Measurements from ENCODE around the gene FPGS. TPM values are rescaled to one million over a fixed set of nuclear protein-coding genes. Genes with fewer than 3 reads are reported as not detected.
A peak's percentile ranks its signal among the peaks of the same experiment; 100 is the strongest.
"Not testable (repeated sequence)": the region's sequence is repeated elsewhere in the genome, so short reads cannot be mapped to it uniquely, and the experiment has no call there.

FPGS gene
- total RNA-seq, 1 donor from 2014 or later, result 55.4 TPM

DNA sequence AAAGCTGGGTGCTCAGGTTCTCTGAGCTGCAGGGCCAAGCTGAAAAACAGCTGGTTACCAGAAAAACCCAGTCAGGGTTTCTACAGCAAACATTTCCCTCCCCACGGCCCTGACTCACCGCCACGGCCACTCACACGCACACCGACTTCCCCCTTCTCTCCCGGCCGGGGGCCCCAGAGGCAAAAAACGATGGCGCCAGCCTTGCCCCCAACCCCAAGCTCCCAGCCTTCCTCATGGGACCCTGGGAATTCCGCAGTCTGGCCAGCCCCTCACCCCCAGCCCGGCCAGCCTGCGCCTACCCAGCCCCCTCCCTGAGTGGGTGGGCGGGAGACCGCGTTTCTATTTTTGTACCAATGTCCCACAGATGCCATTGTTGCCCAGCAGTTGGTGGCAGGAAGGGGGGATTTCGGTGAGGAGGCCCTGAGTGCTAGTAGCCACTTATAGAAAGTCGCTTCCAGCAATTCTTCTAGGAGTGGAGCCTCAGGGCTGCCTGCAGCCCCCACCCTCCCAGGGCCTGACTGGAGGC is 33.4 kb downstream of the FPGS start:
- peaks cover 100% of the 10 kb centered on the region for H3K4me1 ChIP-seq
- H3K4me3 ChIP-seq, result peak overlapping the region; percentile 19
- no peaks in the 10 kb centered on the region for H3K27me3 ChIP-seq (ENCODE audit: low read depth)
- intact Hi-C loops (cut with DNase I), result no loop called here
- peak overlapping the region; percentile 86 for H3K27ac ChIP-seq
- H3K9me3 ChIP-seq, result no peaks in the 10 kb centered on the region
- peak; percentile 47 to 53 for ATAC-seq
- DNase-seq, result peak; percentile 77
- H3K36me3 ChIP-seq, result peaks cover 30% of the 10 kb centered on the region
- TF ChIP-seq, protein P1, sequence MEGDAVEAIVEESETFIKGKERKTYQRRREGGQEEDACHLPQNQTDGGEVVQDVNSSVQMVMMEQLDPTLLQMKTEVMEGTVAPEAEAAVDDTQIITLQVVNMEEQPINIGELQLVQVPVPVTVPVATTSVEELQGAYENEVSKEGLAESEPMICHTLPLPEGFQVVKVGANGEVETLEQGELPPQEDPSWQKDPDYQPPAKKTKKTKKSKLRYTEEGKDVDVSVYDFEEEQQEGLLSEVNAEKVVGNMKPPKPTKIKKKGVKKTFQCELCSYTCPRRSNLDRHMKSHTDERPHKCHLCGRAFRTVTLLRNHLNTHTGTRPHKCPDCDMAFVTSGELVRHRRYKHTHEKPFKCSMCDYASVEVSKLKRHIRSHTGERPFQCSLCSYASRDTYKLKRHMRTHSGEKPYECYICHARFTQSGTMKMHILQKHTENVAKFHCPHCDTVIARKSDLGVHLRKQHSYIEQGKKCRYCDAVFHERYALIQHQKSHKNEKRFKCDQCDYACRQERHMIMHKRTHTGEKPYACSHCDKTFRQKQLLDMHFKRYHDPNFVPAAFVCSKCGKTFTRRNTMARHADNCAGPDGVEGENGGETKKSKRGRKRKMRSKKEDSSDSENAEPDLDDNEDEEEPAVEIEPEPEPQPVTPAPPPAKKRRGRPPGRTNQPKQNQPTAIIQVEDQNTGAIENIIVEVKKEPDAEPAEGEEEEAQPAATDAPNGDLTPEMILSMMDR (IDR thresholded peaks at IDR 0.05), result no peak

- peaks cover 33% of the 10 kb centered on the region for H3K36me3 ChIP-seq
- intact Hi-C loops (cut with DNase I); DNase-seq; H3K27me3 ChIP-seq (ENCODE audit: low read depth); H3K9me3 ChIP-seq; ATAC-seq: not testable (repeated sequence)
- peaks cover 100% of the 10 kb centered on the region for H3K4me1 ChIP-seq
- peak overlapping the region; percentile 86 for H3K27ac ChIP-seq
- H3K4me3 ChIP-seq, result peak overlapping the region; percentile 19
These were observed 33.9 kb downstream of the FPGS start for GRCh38 chr9:127836561-127836960.

DNA sequence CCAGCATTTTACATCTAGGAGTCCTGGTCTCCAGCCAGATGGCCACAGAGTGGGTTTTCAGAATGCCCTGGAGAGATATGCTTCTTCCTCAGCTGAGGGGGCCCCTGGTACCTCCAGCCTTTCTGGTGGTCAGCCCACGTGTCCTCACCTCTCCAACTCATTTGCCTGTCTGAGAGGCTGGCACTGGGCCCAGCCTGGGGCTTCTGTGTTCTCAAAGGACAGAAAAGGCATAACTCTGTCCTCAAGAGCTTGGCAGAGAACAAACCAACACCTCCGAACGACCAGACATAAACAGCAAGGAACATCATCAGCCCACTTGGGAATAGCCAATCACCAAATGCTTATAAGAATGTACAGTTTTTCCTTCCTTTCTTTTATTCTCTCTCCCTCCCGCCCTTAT is 34.7 kb downstream of the FPGS start:
- Histone ChIP-seq H3K27me3 (ENCODE audit: low read depth) (no peaks in the 10 kb centered on the region), H3K4me3 (no peak overlapping the region), H3K4me1 (peaks cover 95% of the 10 kb centered on the region), H3K27ac (peak overlapping the region; percentile 86), H3K36me3 (peaks cover 41% of the 10 kb centered on the region), H3K9me3 (no peaks in the 10 kb centered on the region)
- intact Hi-C loops (cut with DNase I), result no loop called here
- TF ChIP-seq, protein P1 (IDR thresholded peaks at IDR 0.05), result no peak
- no peak for ATAC-seq
- DNase-seq, result no peak

- H3K27me3 ChIP-seq (ENCODE audit: low read depth), result no peaks in the 10 kb centered on the region
- no peaks in the 10 kb centered on the region for H3K9me3 ChIP-seq
- TF ChIP-seq, protein P1 (IDR thresholded peaks at IDR 0.05), result no peak
- peak overlapping the region; percentile 10 for H3K4me3 ChIP-seq
- DNase-seq (peak; percentile 82), ATAC-seq (peak; percentile 81 to 85)
- intact Hi-C loops (cut with DNase I), result no loop called here
- peaks cover 91% of the 10 kb centered on the region for H3K4me1 ChIP-seq
- peak overlapping the region; percentile 86 for H3K27ac ChIP-seq
- H3K36me3 ChIP-seq, result peaks cover 51% of the 10 kb centered on the region
These were observed 35.8 kb downstream of the FPGS start for GRCh38 chr9:127838375-127839078.

DNA sequence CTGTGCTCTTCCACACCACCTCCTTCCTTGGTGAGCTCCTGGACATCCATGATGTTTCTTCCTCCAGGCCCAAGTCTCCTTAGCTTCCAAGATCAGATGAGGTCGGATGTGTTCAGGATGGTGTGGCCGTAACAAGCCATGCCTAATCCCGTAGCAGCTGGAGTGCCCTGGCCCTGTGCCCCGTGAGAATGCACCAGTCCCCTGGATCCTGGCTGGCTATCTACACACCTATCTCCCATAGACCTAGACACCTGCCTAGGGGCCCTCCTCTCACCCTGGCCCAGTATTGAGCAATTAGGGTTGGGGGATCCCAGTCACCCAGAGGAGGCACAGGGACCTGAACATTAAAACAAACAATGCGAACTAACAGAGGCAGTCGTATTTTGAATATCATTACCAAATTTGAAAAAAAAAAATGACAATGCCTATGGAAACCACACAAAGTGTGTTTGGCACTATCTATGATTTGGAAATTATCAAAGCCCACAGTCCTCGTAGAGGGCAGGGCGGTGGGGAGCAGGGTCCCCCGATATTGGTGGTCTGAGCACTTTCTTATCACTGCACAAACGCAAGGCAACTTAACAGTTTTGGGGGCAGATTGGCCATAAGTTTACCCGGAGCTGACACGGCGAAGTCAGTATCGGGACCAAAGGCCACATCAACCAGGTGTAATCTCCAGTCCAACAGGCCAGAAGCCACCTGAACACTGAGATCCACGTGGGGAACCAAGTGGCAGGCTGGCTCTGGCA is 38.6 kb downstream of the FPGS start:
- Histone ChIP-seq H3K9me3 (no peaks in the 10 kb centered on the region), H3K4me1 (peaks cover 89% of the 10 kb centered on the region), H3K27me3 (ENCODE audit: low read depth) (no peaks in the 10 kb centered on the region), H3K27ac (peak overlapping the region; percentile 31), H3K36me3 (peaks cover 50% of the 10 kb centered on the region), H3K4me3 (no peak overlapping the region)
- TF ChIP-seq, protein P1 (IDR thresholded peaks at IDR 0.05), result no peak
- intact Hi-C loops (cut with DNase I), result no loop called here
- DNase-seq (no peak), ATAC-seq (no peak)
